SJSA1 (cell line): ENCODE results near the gene ZCCHC4. TPM values are rescaled to one million over a fixed set of nuclear protein-coding genes. Genes with fewer than 3 reads are reported as not detected.
"Not testable (repeated sequence)": the region's sequence is repeated elsewhere in the genome, so short reads cannot be mapped to it uniquely, and the experiment has no call there.

Source experiments
- DNase-seq, 2 experiments: peaks; one replicate each; pipeline ENCODE4 v3.0.0-alpha.2; 2015 to 2020; ENCODE audit warnings: low spot score in 2 of 2, low read depth in 1 of 2
- H3K27ac ChIP-seq: fragments of 250-450 bp; sonication (Bioruptor Pico); 2 replicates; pipeline ENCODE4 v1.5.1; 2020; ENCODE audit warnings: mild to moderate bottlenecking, moderate library complexity
- H3K27me3 ChIP-seq: fragments of 250-450 bp; sonication (Bioruptor Pico); replicated peaks from 2 replicates; pipeline ENCODE4 v1.5.1; 2020; ENCODE audit warnings: mild to moderate bottlenecking, moderate library complexity
- H3K36me3 ChIP-seq: fragments of 250-450 bp; sonication (Bioruptor Pico); 2 replicates; pipeline ENCODE4 v1.5.1; 2020; ENCODE audit warnings: mild to moderate bottlenecking
- H3K4me1 ChIP-seq: fragments of 250-450 bp; sonication (Bioruptor Pico); replicated peaks from 2 replicates; pipeline ENCODE4 v1.6.1; 2021; ENCODE audit warnings: mild to moderate bottlenecking
- H3K4me3 ChIP-seq: fragments of 250-450 bp; sonication (Bioruptor Pico); 2 replicates; pipeline ENCODE4 v1.5.1; 2020; ENCODE audit warnings: mild to moderate bottlenecking
- H3K9me3 ChIP-seq: fragments of 250-450 bp; sonication (Bioruptor Pico); replicated peaks from 2 replicates; pipeline ENCODE4 v1.5.1; 2020; ENCODE audit warnings: mild to moderate bottlenecking
- total RNA-seq: library from RNA; depleted of rRNA; stranded (reverse); fragments of >200 nt; shearing (Covaris generic); gene quantifications from 2 replicates; pipeline ENCODE4 v1.2.3, GENCODE V29; 2014

ZCCHC4 gene
- total RNA-seq, 1 experiment from 2014 or later = 11.2 TPM

- not testable (repeated sequence) for DNase-seq, H3K27ac ChIP-seq, H3K4me1 ChIP-seq, H3K9me3 ChIP-seq, H3K4me3 ChIP-seq, H3K27me3 ChIP-seq, H3K36me3 ChIP-seq
Measured at GRCh38 chr4:25372549-25372948, 60.0 kb downstream of the ZCCHC4 start.

- Histone ChIP-seq H3K9me3 (no peaks in the 10 kb centered on the region), H3K27me3 (no peaks in the 10 kb centered on the region), H3K27ac (no peak within 1 kb of the TSS), H3K4me3 (peak within 1 kb of the TSS; percentile 69), H3K4me1 (peaks cover 3% of the 10 kb centered on the region; the same call in 1 of the 2 replicates), H3K36me3 (peaks cover 5% of the 10 kb centered on the region; the same call in 1 of the 2 replicates)
- DNase-seq = peak; percentile 79 to 93
Measured at GRCh38 chr4:25376754-25377571, 64.4 kb downstream of the ZCCHC4 start, which contains the start of gene ANAPC4. ANAPC4 (plus strand) TSS chr4:25377263; CDS start chr4:25377428, 165 bp downstream.

GRCh38 chr4:25377572-25378436 is 65.2 kb downstream of the ZCCHC4 start:
- Histone ChIP-seq H3K27ac (no peak overlapping the region), H3K4me3 (peak overlapping the region; percentile 69), H3K27me3 (no peaks in the 10 kb centered on the region), H3K4me1 (peaks cover 3% of the 10 kb centered on the region; the same call in 1 of the 2 replicates), H3K36me3 (peaks cover 5% of the 10 kb centered on the region; the same call in 1 of the 2 replicates), H3K9me3 (no peaks in the 10 kb centered on the region)
- no peak for DNase-seq

GRCh38 chr4:25378437-25378743 is 65.8 kb downstream of the ZCCHC4 start:
- H3K4me1 ChIP-seq = peaks cover 3% of the 10 kb centered on the region; the same call in 1 of the 2 replicates
- H3K4me3 ChIP-seq = no peak overlapping the region; the same call in 1 of the 2 replicates
- DNase-seq = no peak
- H3K9me3 ChIP-seq = no peaks in the 10 kb centered on the region
- peaks cover 5% of the 10 kb centered on the region; the same call in 1 of the 2 replicates for H3K36me3 ChIP-seq
- H3K27ac ChIP-seq = no peak overlapping the region
- no peaks in the 10 kb centered on the region for H3K27me3 ChIP-seq

GRCh38 chr4:25379591-25379990 is 67.0 kb downstream of the ZCCHC4 start:
- H3K36me3 ChIP-seq = peaks cover 8% of the 10 kb centered on the region; the same call in 1 of the 2 replicates
- no peak for DNase-seq
- H3K27ac ChIP-seq = no peak overlapping the region
- peaks cover 3% of the 10 kb centered on the region; the same call in 1 of the 2 replicates for H3K4me1 ChIP-seq
- no peak overlapping the region for H3K4me3 ChIP-seq
- no peaks in the 10 kb centered on the region for H3K9me3 ChIP-seq
- H3K27me3 ChIP-seq = no peaks in the 10 kb centered on the region

- H3K27me3 ChIP-seq = no peaks in the 10 kb centered on the region
- H3K9me3 ChIP-seq = no peaks in the 10 kb centered on the region
- H3K4me3 ChIP-seq = no peak overlapping the region
- 0 out of 2 replicates have a peak, but pooled peaks cover 3% of the 10 kb centered on the region for H3K36me3 ChIP-seq
- no peak for DNase-seq
- no peaks in the 10 kb centered on the region for H3K4me1 ChIP-seq
- no peak overlapping the region for H3K27ac ChIP-seq
Measured at GRCh38 chr4:25383647-25384046, 71.1 kb downstream of the ZCCHC4 start.

- H3K9me3 ChIP-seq = no peaks in the 10 kb centered on the region
- H3K27ac ChIP-seq = no peak overlapping the region
- H3K4me1 ChIP-seq = no peaks in the 10 kb centered on the region
- no peaks in the 10 kb centered on the region for H3K27me3 ChIP-seq
- H3K4me3 ChIP-seq = no peak overlapping the region
- DNase-seq = no peak
- 0 out of 2 replicates have a peak, but pooled peaks cover 6% of the 10 kb centered on the region for H3K36me3 ChIP-seq
Measured at GRCh38 chr4:25386926-25387325, 74.4 kb downstream of the ZCCHC4 start.

- H3K27ac ChIP-seq = no peak overlapping the region
- H3K27me3 ChIP-seq = no peaks in the 10 kb centered on the region
- DNase-seq = no peak
- no peaks in the 10 kb centered on the region for H3K9me3 ChIP-seq
- H3K4me3 ChIP-seq = no peak overlapping the region
- peaks cover 15% of the 10 kb centered on the region for H3K36me3 ChIP-seq
- no peaks in the 10 kb centered on the region for H3K4me1 ChIP-seq
Measured at GRCh38 chr4:25397305-25397704, 84.7 kb downstream of the ZCCHC4 start.

GRCh38 chr4:25399510-25399909 is 86.9 kb downstream of the ZCCHC4 start:
- DNase-seq = no peak
- Histone ChIP-seq H3K36me3 (peaks cover 19% of the 10 kb centered on the region), H3K27ac (no peak overlapping the region), H3K27me3 (no peaks in the 10 kb centered on the region), H3K4me1 (no peaks in the 10 kb centered on the region), H3K4me3 (no peak overlapping the region), H3K9me3 (no peaks in the 10 kb centered on the region)

- no peak overlapping the region for H3K4me3 ChIP-seq
- no peaks in the 10 kb centered on the region for H3K27me3 ChIP-seq
- H3K9me3 ChIP-seq = no peaks in the 10 kb centered on the region
- H3K4me1 ChIP-seq = no peaks in the 10 kb centered on the region
- peaks cover 15% of the 10 kb centered on the region for H3K36me3 ChIP-seq
- DNase-seq = peak in 1 of 2 experiments; percentile 1
- no peak overlapping the region for H3K27ac ChIP-seq
Measured at GRCh38 chr4:25401066-25401465, 88.5 kb downstream of the ZCCHC4 start.

GRCh38 chr4:25402521-25402920 is 89.9 kb downstream of the ZCCHC4 start:
- no peak for DNase-seq
- H3K4me3 ChIP-seq = no peak overlapping the region
- no peaks in the 10 kb centered on the region for H3K9me3 ChIP-seq
- H3K27me3 ChIP-seq = no peaks in the 10 kb centered on the region
- H3K36me3 ChIP-seq = peaks cover 4% of the 10 kb centered on the region; the same call in 1 of the 2 replicates
- H3K27ac ChIP-seq = no peak overlapping the region
- no peaks in the 10 kb centered on the region for H3K4me1 ChIP-seq

GRCh38 chr4:25403699-25404098 is 91.1 kb downstream of the ZCCHC4 start:
- no peak for DNase-seq
- no peak overlapping the region for H3K27ac ChIP-seq
- H3K4me3 ChIP-seq = no peak overlapping the region
- no peaks in the 10 kb centered on the region for H3K9me3 ChIP-seq
- no peaks in the 10 kb centered on the region for H3K4me1 ChIP-seq
- H3K27me3 ChIP-seq = no peaks in the 10 kb centered on the region
- peaks cover 4% of the 10 kb centered on the region; the same call in 1 of the 2 replicates for H3K36me3 ChIP-seq

- Histone ChIP-seq H3K27me3 (no peaks in the 10 kb centered on the region), H3K36me3 (peaks cover 12% of the 10 kb centered on the region), H3K4me1 (no peaks in the 10 kb centered on the region), H3K4me3 (no peak overlapping the region), H3K27ac (no peak overlapping the region), H3K9me3 (no peaks in the 10 kb centered on the region)
- no peak for DNase-seq
Measured at GRCh38 chr4:25405453-25405852, 92.9 kb downstream of the ZCCHC4 start.
